Measurements from ENCODE around the gene NBPF12. TPM values are rescaled to one million over a fixed set of nuclear protein-coding genes. Genes with fewer than 3 reads are reported as not detected.
"Not testable (repeated sequence)": the region's sequence is repeated elsewhere in the genome, so short reads cannot be mapped to it uniquely, and the experiment has no call there.

Gene NBPF12
- total RNA-seq: 12.4 and 13.7 TPM in 2 replicates
- long read RNA-seq, partial matches to known transcripts: 9 of 24 reads
- long read RNA-seq, other reads (novel, unspliced or antisense): 15 of 24 reads

DNA sequence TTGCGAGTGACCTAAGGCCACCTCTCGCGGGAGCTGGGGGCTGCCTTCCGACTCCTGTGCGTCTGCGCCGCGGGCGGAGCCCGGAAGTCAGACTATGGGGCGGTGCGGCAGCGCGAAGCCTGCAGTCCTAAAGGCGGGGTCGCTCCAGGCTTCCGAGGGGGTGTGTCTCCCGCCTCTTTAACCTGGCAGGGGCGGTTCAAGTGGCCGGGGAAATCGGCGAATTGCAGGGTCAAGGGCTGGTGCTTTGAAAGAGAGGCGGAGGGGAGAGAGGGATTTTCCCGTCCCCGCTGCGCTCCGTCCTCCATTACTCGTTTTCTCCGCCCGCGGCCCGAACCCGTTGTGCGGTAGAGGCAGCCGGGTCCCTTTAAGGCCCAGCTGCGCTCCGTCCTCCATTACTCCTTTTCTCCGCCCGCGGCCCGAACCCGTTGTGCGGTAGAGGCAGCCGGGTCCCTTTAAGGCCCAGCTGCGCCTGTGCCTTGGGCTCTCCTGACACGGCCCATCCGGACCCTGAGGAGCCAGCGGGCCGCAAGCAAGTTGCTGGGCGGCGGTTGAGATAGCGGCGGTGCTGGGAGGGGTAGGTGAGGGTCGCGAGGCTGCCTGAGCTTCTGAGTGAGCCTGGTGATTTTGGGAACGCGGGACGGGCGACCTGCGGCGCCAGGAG, at the start of gene NBPF12:
Gene NBPF12 (plus strand): TSS at position 83 of the 661 bp plus-strand sequence. CDS start 21,820 bp downstream, outside the sequence.
- Mint-ChIP-seq H3K27ac (ENCODE audit: unreplicated experiment) (peak within 1 kb of the TSS; percentile 88), H3K4me3 (peak within 1 kb of the TSS; percentile 96)
- not testable (repeated sequence) for H3K27me3 Mint-ChIP-seq (ENCODE audit: low read depth); H3K4me1 Mint-ChIP-seq; H3K9me3 Mint-ChIP-seq; H3K36me3 Mint-ChIP-seq (ENCODE audit: low read depth)
- peak; percentile 72 for DNase-seq (ENCODE audit: low read depth, low spot score)

DNA sequence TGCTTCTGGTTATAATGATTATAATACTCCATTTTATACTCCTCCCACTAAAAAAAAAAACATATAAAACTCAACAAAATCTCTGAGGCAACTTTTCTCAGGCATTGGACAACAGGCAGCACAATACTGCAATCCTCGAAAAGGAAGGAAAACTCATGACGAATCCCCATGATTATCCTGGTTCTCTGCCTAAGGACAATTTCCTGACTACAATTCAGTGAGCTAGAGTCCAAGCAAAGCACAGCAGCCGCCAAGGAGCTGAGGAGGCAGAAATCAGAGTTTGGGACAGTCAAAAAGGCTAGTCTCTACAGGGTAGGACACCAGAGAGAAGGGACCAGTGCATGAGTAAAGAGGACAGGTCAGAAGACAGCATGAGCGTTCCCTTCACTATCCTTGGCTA, 46.8 kb upstream of the NBPF12 start:
- not testable (repeated sequence) for H3K27ac Mint-ChIP-seq (ENCODE audit: unreplicated experiment); H3K4me1 Mint-ChIP-seq; H3K4me3 Mint-ChIP-seq

GRCh38 chr1:146892331-146892730, 45.8 kb upstream of the NBPF12 start:
- DNase-seq (ENCODE audit: low read depth, low spot score); H3K27ac Mint-ChIP-seq (ENCODE audit: unreplicated experiment); H3K36me3 Mint-ChIP-seq (ENCODE audit: low read depth); H3K9me3 Mint-ChIP-seq; H3K4me3 Mint-ChIP-seq; H3K27me3 Mint-ChIP-seq (ENCODE audit: low read depth); H3K4me1 Mint-ChIP-seq: not testable (repeated sequence)

More for the DNA sequence above, 46.8 kb upstream of the NBPF12 start:
- H3K36me3 Mint-ChIP-seq (ENCODE audit: low read depth); H3K27me3 Mint-ChIP-seq (ENCODE audit: low read depth); DNase-seq (ENCODE audit: low read depth, low spot score); H3K9me3 Mint-ChIP-seq: not testable (repeated sequence)

GRCh38 chr1:146907565-146908261, 30.4 kb upstream of the NBPF12 start:
- not testable (repeated sequence) for H3K27me3 Mint-ChIP-seq (ENCODE audit: low read depth); H3K9me3 Mint-ChIP-seq; H3K36me3 Mint-ChIP-seq (ENCODE audit: low read depth); DNase-seq (ENCODE audit: low read depth, low spot score); H3K4me1 Mint-ChIP-seq; H3K27ac Mint-ChIP-seq (ENCODE audit: unreplicated experiment); H3K4me3 Mint-ChIP-seq

DNA sequence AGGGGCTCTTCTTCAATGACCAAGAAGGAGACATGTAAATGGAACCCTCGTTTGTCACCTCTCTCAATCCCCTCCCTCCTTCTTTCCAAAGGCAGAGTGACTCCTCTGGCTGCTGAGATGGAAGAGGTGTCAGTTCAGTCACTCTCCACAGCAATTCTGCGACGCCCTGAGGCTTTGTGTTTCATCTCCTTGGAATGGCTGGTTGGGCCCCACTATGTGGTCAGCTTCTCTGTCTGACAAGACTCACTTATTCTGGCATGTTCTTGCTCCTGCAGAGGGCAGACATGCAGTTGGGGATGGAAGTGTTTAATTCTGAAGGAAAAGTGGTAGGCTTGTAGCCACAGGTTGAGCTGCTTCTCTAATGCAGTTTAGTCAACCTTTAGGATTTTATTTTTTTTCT, 25.1 kb upstream of the NBPF12 start:
- not testable (repeated sequence) for H3K27me3 Mint-ChIP-seq (ENCODE audit: low read depth); H3K27ac Mint-ChIP-seq (ENCODE audit: unreplicated experiment); H3K36me3 Mint-ChIP-seq (ENCODE audit: low read depth); H3K4me3 Mint-ChIP-seq; H3K9me3 Mint-ChIP-seq; H3K4me1 Mint-ChIP-seq
- DNase-seq (ENCODE audit: low read depth, low spot score): peak; percentile 1

DNA sequence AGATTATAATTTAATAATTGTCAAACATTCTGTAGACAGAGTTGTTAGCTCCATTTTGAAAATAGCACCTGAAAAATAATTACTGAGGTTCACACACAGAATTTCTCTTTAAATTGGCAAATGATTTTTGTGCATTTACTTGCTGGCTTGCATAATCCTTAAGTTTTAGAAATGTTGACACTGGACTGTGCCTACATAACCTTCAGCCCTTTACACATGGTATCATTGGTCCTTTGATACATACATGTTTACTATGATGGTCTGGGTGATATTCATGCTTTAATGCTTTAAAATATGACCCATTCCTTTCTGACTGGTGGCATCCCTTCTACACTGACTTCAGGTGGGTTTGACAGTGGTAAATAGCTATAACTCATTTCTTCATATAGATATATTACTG, 17.3 kb upstream of the NBPF12 start:
- not testable (repeated sequence) for DNase-seq (ENCODE audit: low read depth, low spot score); H3K4me3 Mint-ChIP-seq; H3K27ac Mint-ChIP-seq (ENCODE audit: unreplicated experiment); H3K27me3 Mint-ChIP-seq (ENCODE audit: low read depth); H3K4me1 Mint-ChIP-seq; H3K9me3 Mint-ChIP-seq; H3K36me3 Mint-ChIP-seq (ENCODE audit: low read depth)

GRCh38 chr1:146922614-146923013, 15.5 kb upstream of the NBPF12 start:
- not testable (repeated sequence) for H3K27ac Mint-ChIP-seq (ENCODE audit: unreplicated experiment); H3K9me3 Mint-ChIP-seq; H3K4me3 Mint-ChIP-seq; DNase-seq (ENCODE audit: low read depth, low spot score); H3K27me3 Mint-ChIP-seq (ENCODE audit: low read depth); H3K36me3 Mint-ChIP-seq (ENCODE audit: low read depth); H3K4me1 Mint-ChIP-seq

DNA sequence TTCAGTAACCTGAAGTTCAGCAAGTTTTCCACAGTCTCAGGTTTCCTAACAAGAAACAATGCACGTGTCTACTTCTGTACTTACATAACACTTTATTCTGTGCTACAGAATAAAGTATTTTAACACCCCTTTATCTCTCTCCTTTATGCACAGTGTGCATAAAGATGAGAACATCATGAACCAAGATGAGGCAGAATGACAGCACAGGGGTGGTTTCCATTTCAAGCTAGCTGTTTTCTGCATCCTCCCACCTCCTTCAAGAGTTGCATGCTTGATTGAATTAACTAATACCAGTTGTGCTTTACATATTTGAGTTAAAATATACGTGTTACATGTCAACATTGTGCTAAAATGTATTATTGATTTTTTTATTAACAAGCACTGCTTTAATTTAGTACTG, 14.0 kb upstream of the NBPF12 start:
- H3K27me3 Mint-ChIP-seq (ENCODE audit: low read depth); H3K9me3 Mint-ChIP-seq; H3K27ac Mint-ChIP-seq (ENCODE audit: unreplicated experiment); H3K4me3 Mint-ChIP-seq; DNase-seq (ENCODE audit: low read depth, low spot score); H3K36me3 Mint-ChIP-seq (ENCODE audit: low read depth); H3K4me1 Mint-ChIP-seq: not testable (repeated sequence)

- not testable (repeated sequence) for DNase-seq (ENCODE audit: low read depth, low spot score); H3K27me3 Mint-ChIP-seq (ENCODE audit: low read depth); H3K9me3 Mint-ChIP-seq; H3K36me3 Mint-ChIP-seq (ENCODE audit: low read depth); H3K4me3 Mint-ChIP-seq; H3K27ac Mint-ChIP-seq (ENCODE audit: unreplicated experiment); H3K4me1 Mint-ChIP-seq
Observed at GRCh38 chr1:146926413-146926812, 11.7 kb upstream of the NBPF12 start.

DNA sequence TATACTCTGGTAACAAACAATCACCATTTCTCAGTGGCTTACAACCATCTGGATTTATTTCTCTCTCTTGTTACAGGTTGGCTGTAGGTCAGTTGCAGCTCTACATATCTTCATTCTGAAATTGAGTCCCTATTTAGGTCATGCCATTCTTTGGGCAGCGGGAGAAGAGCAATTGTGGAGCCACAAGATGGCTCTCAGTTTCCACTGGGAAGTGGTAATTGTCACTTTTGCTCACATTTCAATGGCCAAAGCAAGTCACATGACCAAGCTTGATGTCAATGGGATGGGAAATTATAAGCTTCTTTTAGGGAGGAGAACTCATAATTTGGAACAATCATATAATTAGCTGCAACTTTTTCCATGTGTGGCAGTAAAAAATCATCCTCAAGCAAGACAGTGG, 7.9 kb upstream of the NBPF12 start:
- not testable (repeated sequence) for H3K27ac Mint-ChIP-seq (ENCODE audit: unreplicated experiment); DNase-seq (ENCODE audit: low read depth, low spot score); H3K4me3 Mint-ChIP-seq; H3K27me3 Mint-ChIP-seq (ENCODE audit: low read depth); H3K4me1 Mint-ChIP-seq; H3K36me3 Mint-ChIP-seq (ENCODE audit: low read depth); H3K9me3 Mint-ChIP-seq

GRCh38 chr1:146934390-146935223, 3.5 kb upstream of the NBPF12 start:
- not testable (repeated sequence) for H3K27me3 Mint-ChIP-seq (ENCODE audit: low read depth); H3K36me3 Mint-ChIP-seq (ENCODE audit: low read depth); H3K4me3 Mint-ChIP-seq; H3K4me1 Mint-ChIP-seq; DNase-seq (ENCODE audit: low read depth, low spot score); H3K9me3 Mint-ChIP-seq; H3K27ac Mint-ChIP-seq (ENCODE audit: unreplicated experiment)

- H3K27me3 Mint-ChIP-seq (ENCODE audit: low read depth); DNase-seq (ENCODE audit: low read depth, low spot score); H3K27ac Mint-ChIP-seq (ENCODE audit: unreplicated experiment); H3K4me3 Mint-ChIP-seq; H3K9me3 Mint-ChIP-seq; H3K36me3 Mint-ChIP-seq (ENCODE audit: low read depth); H3K4me1 Mint-ChIP-seq: not testable (repeated sequence)
Observed at GRCh38 chr1:146937462-146937861, 662 bp upstream of the NBPF12 start.

GRCh38 chr1:146938927-146939786, 1.0 kb downstream of the NBPF12 start:
- not testable (repeated sequence) for H3K4me1 Mint-ChIP-seq; H3K27me3 Mint-ChIP-seq (ENCODE audit: low read depth); H3K36me3 Mint-ChIP-seq (ENCODE audit: low read depth); H3K27ac Mint-ChIP-seq (ENCODE audit: unreplicated experiment); H3K9me3 Mint-ChIP-seq
- H3K4me3 Mint-ChIP-seq: peak overlapping the region; percentile 96
- DNase-seq (ENCODE audit: low read depth, low spot score): peak; percentile 2
